Lung (tissue), 12 donors: ENCODE results near the gene CRACDL. TPM values are rescaled to one million over a fixed set of nuclear protein-coding genes. Genes with fewer than 3 reads are reported as not detected.
"Not testable (repeated sequence)": the region's sequence is repeated elsewhere in the genome, so short reads cannot be mapped to it uniquely, and the experiment has no call there.

ENCODE experiments used
- ATAC-seq: fragments of 200-7000 bp; cut with Tn5 transposase; one replicate; pipeline ENCODE4 v1.9.1; 2020; ENCODE audit warnings: moderate number of reproducible peaks; ENCODE audit not compliant: insufficient read depth, low FRiP score
- DNase-seq, 3 donors: peaks; one replicate each; pipeline ENCODE4 v3.0.0-alpha.2; 2013 to 2017
- H3K27ac ChIP-seq, 2 donors: one replicate each; pipeline ENCODE4 v1.5.1; 2013; ENCODE audit warnings: mild to moderate bottlenecking in 2 of 2, moderate library complexity in 2 of 2, control low read depth in 1 of 2, inconsistent platforms in 1 of 2, low read depth in 1 of 2, low read length in 1 of 2
- H3K27me3 ChIP-seq, 3 donors: one replicate each; pipeline ENCODE4 v1.5.1; 2013; ENCODE audit warnings: low read length in 2 of 3; ENCODE audit not compliant: control insufficient read depth in 3 of 3, insufficient read depth in 3 of 3
- H3K36me3 ChIP-seq, 4 donors: one replicate each; pipeline ENCODE4 v1.5.1; 2013; ENCODE audit warnings: low read length in 4 of 4, mild to moderate bottlenecking in 1 of 4, moderate library complexity in 1 of 4; ENCODE audit not compliant: control insufficient read depth in 4 of 4, insufficient read depth in 4 of 4
- H3K4me1 ChIP-seq, 5 donors: one replicate each; pipeline ENCODE4 v1.5.1; 2013; ENCODE audit warnings: low read length in 5 of 5, mild to moderate bottlenecking in 2 of 5, moderate library complexity in 1 of 5; ENCODE audit not compliant: control insufficient read depth in 5 of 5, insufficient read depth in 5 of 5
- H3K4me3 ChIP-seq: one replicate; pipeline ENCODE4 v1.5.1; 2013; ENCODE audit warnings: mild to moderate bottlenecking, control low read depth, moderate library complexity
- H3K9ac ChIP-seq, 2 donors: one replicate each; pipeline ENCODE4 v1.5.1; 2013; ENCODE audit warnings: low read length in 2 of 2, control low read depth in 1 of 2; ENCODE audit not compliant: insufficient read depth in 1 of 2
- H3K9me3 ChIP-seq, 4 donors: one replicate each; pipeline ENCODE4 v1.5.1; 2013; ENCODE audit warnings: low read length in 3 of 4, mild to moderate bottlenecking in 1 of 4, moderate library complexity in 1 of 4; ENCODE audit not compliant: control insufficient read depth in 4 of 4, insufficient read depth in 3 of 4
- WGBS, 2 donors: extraction: QIAGEN DNeasy Blood & Tissue Kit; methylation state at CpG; one replicate each; pipeline ENCODE4 v1.1.7; 2013; 5-methylcytosine and 5-hydroxymethylcytosine counted together
- polyA plus RNA-seq, 2 donors: library from polyadenylated mRNA; stranded (reverse); fragments of 200-250 nt; gene quantifications; one replicate each; pipeline ENCODE4 v1.2.1, GENCODE V29; 2013
- total RNA-seq, 2 donors: library from RNA; depleted of rRNA in 1 of 2; stranded (reverse); fragments of >200 nt in 1 of 2; gene quantifications; one replicate each; pipeline ENCODE4 v1.2.1, GENCODE V29; 2014 to 2021
- TF ChIP-seq, protein P1 (sequence below): IDR thresholded peaks from 2 replicates; pipeline ENCODE4 v1.5.1; 2012; ENCODE audit warnings: mild to moderate bottlenecking; ENCODE audit errors: control extremely low read depth, extremely low read depth
- donor health status: control.
- donor health status: control.
- donor health status: Bipolar disorder and iron deficiency.
- donor health status: healthy.
- donor health status: DM: yes; HTN: yes; CAD: no.

CRACDL gene
- total and polyA plus RNA-seq, 4 donors = 8.9 to 28.3 (median 13.2) TPM

DNA sequence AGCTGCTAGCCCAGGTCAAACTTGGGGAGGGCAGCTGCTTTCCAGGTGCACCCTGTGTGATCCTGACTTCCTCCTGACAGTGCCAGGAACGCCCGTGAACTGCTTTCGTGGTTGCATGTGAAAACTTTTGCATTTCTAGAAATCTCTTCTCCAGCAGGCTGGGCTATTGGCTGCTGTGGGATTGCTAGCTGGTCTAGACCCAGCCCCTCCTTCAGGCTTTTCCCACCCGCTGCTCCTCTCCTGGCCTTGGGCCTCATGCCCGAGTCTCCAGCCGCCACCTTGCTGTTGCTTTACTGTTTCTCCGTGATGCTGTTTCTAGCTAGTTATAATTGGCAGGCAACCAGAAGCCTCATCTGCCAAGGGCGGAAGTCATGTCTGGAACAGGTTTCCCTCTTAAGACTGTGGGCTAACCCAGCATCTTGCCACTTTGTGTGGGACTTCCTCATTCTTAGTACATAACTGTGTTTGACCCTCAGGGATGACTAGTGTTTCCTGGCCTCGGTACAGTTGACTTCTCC, 178.1 kb downstream of the CRACDL start:
- no peak overlapping the region for H3K9ac ChIP-seq
- ATAC-seq (peak; percentile 85), DNase-seq (peak; percentile 28 to 65 (median 40))
- no peaks in the 10 kb centered on the region for H3K9me3 ChIP-seq
- TF ChIP-seq, protein P1, sequence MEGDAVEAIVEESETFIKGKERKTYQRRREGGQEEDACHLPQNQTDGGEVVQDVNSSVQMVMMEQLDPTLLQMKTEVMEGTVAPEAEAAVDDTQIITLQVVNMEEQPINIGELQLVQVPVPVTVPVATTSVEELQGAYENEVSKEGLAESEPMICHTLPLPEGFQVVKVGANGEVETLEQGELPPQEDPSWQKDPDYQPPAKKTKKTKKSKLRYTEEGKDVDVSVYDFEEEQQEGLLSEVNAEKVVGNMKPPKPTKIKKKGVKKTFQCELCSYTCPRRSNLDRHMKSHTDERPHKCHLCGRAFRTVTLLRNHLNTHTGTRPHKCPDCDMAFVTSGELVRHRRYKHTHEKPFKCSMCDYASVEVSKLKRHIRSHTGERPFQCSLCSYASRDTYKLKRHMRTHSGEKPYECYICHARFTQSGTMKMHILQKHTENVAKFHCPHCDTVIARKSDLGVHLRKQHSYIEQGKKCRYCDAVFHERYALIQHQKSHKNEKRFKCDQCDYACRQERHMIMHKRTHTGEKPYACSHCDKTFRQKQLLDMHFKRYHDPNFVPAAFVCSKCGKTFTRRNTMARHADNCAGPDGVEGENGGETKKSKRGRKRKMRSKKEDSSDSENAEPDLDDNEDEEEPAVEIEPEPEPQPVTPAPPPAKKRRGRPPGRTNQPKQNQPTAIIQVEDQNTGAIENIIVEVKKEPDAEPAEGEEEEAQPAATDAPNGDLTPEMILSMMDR = no peak
- peak overlapping the region; percentile 13 to 76 for H3K27ac ChIP-seq
- H3K27me3 ChIP-seq = peaks cover 0 to 30% (median 22%) of the 10 kb centered on the region in 3 donors
- WGBS, 2 donors = 5 to 7% methylated on average over 9 of the region's 9 CpGs
- no peaks in the 10 kb centered on the region for H3K36me3 ChIP-seq
- peaks cover 0 to 10% (median 4%) of the 10 kb centered on the region in 5 donors for H3K4me1 ChIP-seq
- no peak overlapping the region for H3K4me3 ChIP-seq

DNA sequence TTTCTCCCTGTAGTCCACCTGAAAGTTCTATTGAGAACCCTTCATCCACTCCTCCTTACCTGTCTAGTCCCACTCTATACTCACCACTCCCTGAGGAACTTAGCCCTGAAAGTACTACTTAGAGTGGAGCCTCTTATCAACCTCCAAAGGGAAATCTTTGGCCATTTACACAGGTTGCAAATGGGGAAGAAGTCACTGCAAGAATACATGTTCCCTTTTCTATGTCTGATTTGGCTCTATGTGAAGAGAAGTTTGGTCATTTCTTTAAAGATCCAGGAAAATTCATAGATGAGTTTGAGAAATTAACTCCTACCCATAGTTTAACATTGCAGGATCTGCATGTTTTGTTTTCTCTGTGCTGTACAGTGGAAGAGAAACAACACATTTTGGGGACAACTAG, 182.2 kb downstream of the CRACDL start:
- DNase-seq = no peak
- TF ChIP-seq, protein P1 = no peak
- Histone ChIP-seq H3K36me3 (no peaks in the 10 kb centered on the region), H3K27me3 (peaks cover 0 to 49% (median 39%) of the 10 kb centered on the region in 3 donors), H3K9ac (no peak overlapping the region), H3K4me1 (peaks cover 0 to 12% (median 3%) of the 10 kb centered on the region in 5 donors), H3K27ac (no peak overlapping the region), H3K9me3 (peaks cover 0 to 2% (median 0%) of the 10 kb centered on the region in 4 donors), H3K4me3 (no peak overlapping the region)
- no peak for ATAC-seq

DNA sequence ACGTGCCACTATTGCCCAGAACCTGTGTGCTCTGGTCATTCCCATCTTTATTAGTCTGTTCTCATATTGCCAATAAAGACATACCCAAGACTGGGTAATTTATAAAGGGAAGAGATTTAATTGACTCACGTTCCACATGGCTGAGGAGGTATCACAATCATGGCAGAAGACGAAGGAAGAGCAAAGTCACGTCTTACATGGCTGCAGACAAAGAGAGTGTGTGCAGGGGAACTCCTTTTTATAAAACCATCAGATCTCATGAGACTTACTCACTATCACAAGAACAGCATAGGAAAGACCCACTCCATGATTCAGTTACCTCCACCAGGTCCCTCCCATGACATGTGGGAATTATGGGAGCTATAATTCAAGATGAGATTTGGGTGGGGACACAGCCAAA, 183.3 kb downstream of the CRACDL start:
- not testable (repeated sequence) for ATAC-seq, H3K36me3 ChIP-seq, H3K4me3 ChIP-seq, H3K9me3 ChIP-seq, H3K9ac ChIP-seq, DNase-seq, H3K27ac ChIP-seq
- H3K4me1 ChIP-seq = peaks cover 0 to 13% (median under 1%) of the 10 kb centered on the region in 5 donors
- WGBS, 2 donors = 87 to 90% methylated on average over 4 of the region's 4 CpGs
- peaks cover 0 to 49% (median 39%) of the 10 kb centered on the region in 3 donors for H3K27me3 ChIP-seq

DNA sequence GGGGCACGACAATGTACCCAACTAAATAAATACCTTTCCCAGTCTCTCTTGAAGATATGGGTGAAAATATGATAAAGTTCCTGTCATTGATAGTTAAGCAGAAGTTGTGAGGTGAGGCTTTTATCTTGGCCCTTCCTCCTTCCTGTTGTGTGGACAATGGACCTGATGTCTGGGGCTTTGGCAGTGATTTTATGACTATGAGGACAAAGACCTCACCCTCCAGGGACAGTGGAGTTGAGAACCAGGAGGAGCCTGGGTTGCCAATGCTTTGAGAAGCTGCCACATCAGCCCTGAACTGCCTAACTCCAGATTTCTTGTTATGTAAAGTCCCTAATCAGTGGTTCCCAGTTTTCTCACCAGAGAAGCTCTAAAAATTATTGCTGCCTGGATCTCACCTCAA, 184.3 kb downstream of the CRACDL start:
- TF ChIP-seq, protein P1 = no peak
- no peak for DNase-seq
- 89 to 100% methylated on average over 1 of the region's 1 CpG for WGBS, 2 donors

More for the DNA sequence above, 184.3 kb downstream of the CRACDL start:
- peaks cover 0 to 49% (median 43%) of the 10 kb centered on the region in 3 donors for H3K27me3 ChIP-seq
- H3K9me3 ChIP-seq = peaks cover 0 to 2% (median 0%) of the 10 kb centered on the region in 4 donors
- no peak overlapping the region for H3K27ac ChIP-seq
- H3K36me3 ChIP-seq = no peaks in the 10 kb centered on the region
- no peak overlapping the region for H3K9ac ChIP-seq
- ATAC-seq = no peak
- no peak overlapping the region for H3K4me3 ChIP-seq
- peaks cover 0 to 10% (median 0%) of the 10 kb centered on the region in 5 donors for H3K4me1 ChIP-seq
